Gastroesophageal sphincter (tissue), 4 donors: ENCODE measurements around the gene ADAMTS14. TPM values are rescaled to one million over a fixed set of nuclear protein-coding genes. Genes with fewer than 3 reads are reported as not detected.

Source experiments
- ATAC-seq: fragments of 150-250 bp; one replicate; pipeline ENCODE4 v1.9.1; 2016; ENCODE audit warnings: mild to moderate bottlenecking, moderate library complexity
- H3K27ac ChIP-seq, 4 donors: fragments of 200-600 bp; sonication (generic) in 3 of 4; 1 replicate in 3 of 4; 2 replicates in 1 of 4; pipeline ENCODE4 v1.5.1; 2016 to 2019
- H3K27me3 ChIP-seq: fragments of 200-600 bp; sonication (generic); one replicate; pipeline ENCODE4 v1.5.1; 2019
- H3K36me3 ChIP-seq, 2 donors: fragments of 200-600 bp; sonication (generic); one replicate each; pipeline ENCODE4 v1.5.1; 2019; ENCODE audit warnings: control low read depth in 1 of 2
- H3K4me1 ChIP-seq, 3 donors: fragments of 200-600 bp; sonication (generic); 1 replicate in 2 of 3; 2 replicates in 1 of 3; pipeline ENCODE4 v1.5.1; 2016 to 2019; ENCODE audit warnings: control low read depth in 2 of 3
- H3K4me3 ChIP-seq, 2 donors: fragments of 200-600 bp; sonication (generic); one replicate each; pipeline ENCODE4 v1.5.1; 2019; ENCODE audit warnings: mild to moderate bottlenecking in 1 of 2, moderate library complexity in 1 of 2
- H3K9me3 ChIP-seq, 3 donors: fragments of 200-600 bp; sonication (generic); one replicate each; pipeline ENCODE4 v1.5.1; 2017 to 2019; ENCODE audit warnings: control low read depth in 2 of 3
- CTCF ChIP-seq, 4 experiments: fragments of 200-600 bp in 2 of 4; fragments of 450-650 bp in 2 of 4; sonication (generic) in 1 of 4; IDR thresholded peaks; one replicate each; pipeline ENCODE4 v1.5.1; 2017 to 2019; ENCODE audit warnings: antibody characterized with exemption in 4 of 4, mild to moderate bottlenecking in 2 of 4, moderate library complexity in 2 of 4
- EP300 ChIP-seq: sonication (generic); formaldehyde crosslinking; IDR thresholded peaks from one replicate; pipeline ENCODE4 v1.6.1; 2017; ENCODE audit warnings: antibody characterized with exemption, mild to moderate bottlenecking
- POLR2A ChIP-seq, 2 donors: fragments of 450-650 bp; IDR thresholded peaks; one replicate each; pipeline ENCODE4 v1.6.1; 2017; ENCODE audit warnings: antibody characterized with exemption in 2 of 2, mild to moderate bottlenecking in 2 of 2, moderate library complexity in 1 of 2
- POLR2AphosphoS5 ChIP-seq: sonication (generic); formaldehyde crosslinking; IDR thresholded peaks from one replicate; pipeline ENCODE4 v1.6.1; 2017; ENCODE audit warnings: antibody characterized with exemption
- WGBS, 2 donors: methylation state at CpG; one replicate each; pipeline ENCODE4 v1.1.5; 2018; ENCODE audit warnings: low coverage in 1 of 2; 5-methylcytosine and 5-hydroxymethylcytosine counted together
- total RNA-seq, 4 donors: library from RNA; depleted of rRNA; stranded (reverse); fragments of >200 nt; gene quantifications; one replicate each; pipeline ENCODE4 v1.1.0, GENCODE V29; 2016

Gene ADAMTS14, protein sequence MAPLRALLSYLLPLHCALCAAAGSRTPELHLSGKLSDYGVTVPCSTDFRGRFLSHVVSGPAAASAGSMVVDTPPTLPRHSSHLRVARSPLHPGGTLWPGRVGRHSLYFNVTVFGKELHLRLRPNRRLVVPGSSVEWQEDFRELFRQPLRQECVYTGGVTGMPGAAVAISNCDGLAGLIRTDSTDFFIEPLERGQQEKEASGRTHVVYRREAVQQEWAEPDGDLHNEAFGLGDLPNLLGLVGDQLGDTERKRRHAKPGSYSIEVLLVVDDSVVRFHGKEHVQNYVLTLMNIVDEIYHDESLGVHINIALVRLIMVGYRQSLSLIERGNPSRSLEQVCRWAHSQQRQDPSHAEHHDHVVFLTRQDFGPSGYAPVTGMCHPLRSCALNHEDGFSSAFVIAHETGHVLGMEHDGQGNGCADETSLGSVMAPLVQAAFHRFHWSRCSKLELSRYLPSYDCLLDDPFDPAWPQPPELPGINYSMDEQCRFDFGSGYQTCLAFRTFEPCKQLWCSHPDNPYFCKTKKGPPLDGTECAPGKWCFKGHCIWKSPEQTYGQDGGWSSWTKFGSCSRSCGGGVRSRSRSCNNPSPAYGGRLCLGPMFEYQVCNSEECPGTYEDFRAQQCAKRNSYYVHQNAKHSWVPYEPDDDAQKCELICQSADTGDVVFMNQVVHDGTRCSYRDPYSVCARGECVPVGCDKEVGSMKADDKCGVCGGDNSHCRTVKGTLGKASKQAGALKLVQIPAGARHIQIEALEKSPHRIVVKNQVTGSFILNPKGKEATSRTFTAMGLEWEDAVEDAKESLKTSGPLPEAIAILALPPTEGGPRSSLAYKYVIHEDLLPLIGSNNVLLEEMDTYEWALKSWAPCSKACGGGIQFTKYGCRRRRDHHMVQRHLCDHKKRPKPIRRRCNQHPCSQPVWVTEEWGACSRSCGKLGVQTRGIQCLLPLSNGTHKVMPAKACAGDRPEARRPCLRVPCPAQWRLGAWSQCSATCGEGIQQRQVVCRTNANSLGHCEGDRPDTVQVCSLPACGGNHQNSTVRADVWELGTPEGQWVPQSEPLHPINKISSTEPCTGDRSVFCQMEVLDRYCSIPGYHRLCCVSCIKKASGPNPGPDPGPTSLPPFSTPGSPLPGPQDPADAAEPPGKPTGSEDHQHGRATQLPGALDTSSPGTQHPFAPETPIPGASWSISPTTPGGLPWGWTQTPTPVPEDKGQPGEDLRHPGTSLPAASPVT
- total RNA-seq = under 1 TPM in 2 of 4 donors, not detected in 2; 0.04 to 0.27 TPM

GRCh38 chr10:70672165-70673042, at the start of gene ADAMTS14:
Gene ADAMTS14, plus strand, starts transcription at chr10:70672506. Its CDS starts 297 bp downstream, at chr10:70672803.
- Histone ChIP-seq H3K4me1 (peaks cover 0 to 24% (median 11%) of the 10 kb centered on the region in 3 donors), H3K27ac (peak within 1 kb of the TSS in 1 of 4 donors; percentile 29), H3K27me3 (peaks cover 63% of the 10 kb centered on the region), H3K4me3 (peak within 1 kb of the TSS; percentile 1 to 50), H3K9me3 (no peaks in the 10 kb centered on the region), H3K36me3 (no peaks in the 10 kb centered on the region)
- 10% methylated on average over 3 of the region's 100 CpGs; no CpG with 5 or more reads in 1 of the 2 donors for WGBS, 2 donors
- no peak for TF ChIP-seq POLR2A (IDR thresholded peaks at IDR 0.05)
- TF ChIP-seq POLR2AphosphoS5 = no peak
- TF ChIP-seq EP300 = no peak
- no peak for TF ChIP-seq CTCF (IDR thresholded peaks at IDR 0.05)
- ATAC-seq = peak; percentile 59

DNA sequence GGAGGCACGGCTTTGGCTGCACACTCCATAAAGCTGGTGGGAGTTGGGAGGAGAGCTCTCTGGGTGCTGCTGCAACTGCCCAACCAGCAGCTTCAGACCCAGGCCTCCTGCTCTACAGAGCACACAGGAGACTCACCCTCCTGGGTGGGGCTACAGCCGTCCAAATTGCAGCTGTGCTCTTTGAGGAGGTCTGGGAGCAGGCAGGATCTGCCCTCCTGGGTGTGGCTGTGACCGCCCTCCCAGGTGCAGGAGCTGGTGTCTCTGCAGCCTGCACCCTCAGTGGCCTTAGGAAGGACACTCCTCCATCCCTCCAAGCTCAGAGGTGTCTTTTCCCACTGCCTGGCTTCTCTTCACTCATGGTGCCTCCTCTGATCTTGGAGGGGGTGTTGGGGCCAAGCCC, 49.8 kb upstream of the ADAMTS14 start:
- Histone ChIP-seq H3K4me1 (no peaks in the 10 kb centered on the region), H3K9me3 (peaks cover 0 to 26% (median 0%) of the 10 kb centered on the region in 3 donors), H3K4me3 (no peak overlapping the region), H3K27ac (no peak overlapping the region), H3K27me3 (peaks cover 6% of the 10 kb centered on the region), H3K36me3 (no peaks in the 10 kb centered on the region)
- no peak for TF ChIP-seq EP300
- TF ChIP-seq CTCF (IDR thresholded peaks at IDR 0.05) = no peak
- no peak for TF ChIP-seq POLR2AphosphoS5
- no peak for TF ChIP-seq POLR2A (IDR thresholded peaks at IDR 0.05)
- ATAC-seq = no peak
- no CpG with 5 or more reads among the region's 3 CpGs for WGBS, 2 donors

DNA sequence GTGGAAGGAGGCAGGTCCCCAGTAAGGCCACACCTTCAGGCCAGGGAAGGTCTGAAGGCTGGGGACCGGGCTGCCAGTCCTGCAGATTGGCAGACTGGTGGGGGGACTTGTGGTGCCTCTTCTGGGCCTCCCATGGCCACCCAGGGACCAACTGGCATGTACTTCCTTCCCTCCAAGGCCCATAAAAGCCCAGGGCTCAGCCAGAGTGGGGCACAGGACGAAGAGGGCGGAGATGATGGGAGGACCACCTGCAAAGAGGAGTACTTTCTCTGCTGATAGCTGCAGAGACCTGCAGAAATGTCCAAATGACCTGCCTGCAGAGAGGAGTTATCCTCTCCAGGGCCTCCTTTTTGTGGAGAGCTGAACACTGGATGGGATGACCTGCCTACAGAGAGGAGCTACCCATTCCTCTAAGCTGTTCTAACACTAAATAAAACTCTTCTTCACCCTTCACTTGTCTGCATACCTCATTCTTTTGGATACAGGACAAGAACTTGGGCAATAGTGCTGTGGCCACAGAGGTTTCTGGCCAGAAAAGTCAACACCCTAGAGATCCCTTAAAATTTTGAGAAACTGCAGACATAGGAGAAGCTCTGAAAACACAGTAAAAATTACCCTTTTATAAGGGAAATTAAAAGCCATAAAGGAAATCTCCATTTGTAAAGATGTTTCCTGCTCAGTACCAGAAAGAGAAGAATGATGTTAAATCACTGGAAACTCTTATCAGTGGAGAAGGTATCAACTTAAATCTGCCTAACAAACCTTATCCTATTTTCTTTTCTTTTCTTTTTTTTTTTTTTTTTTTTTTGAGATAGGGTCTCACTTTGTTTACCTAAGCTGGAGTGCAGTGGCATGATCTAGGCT, 49.1 kb upstream of the ADAMTS14 start:
- Histone ChIP-seq H3K9me3 (peaks cover 0 to 32% (median 0%) of the 10 kb centered on the region in 3 donors), H3K4me3 (no peak overlapping the region), H3K27me3 (peaks cover 6% of the 10 kb centered on the region), H3K36me3 (no peaks in the 10 kb centered on the region), H3K27ac (no peak overlapping the region), H3K4me1 (no peaks in the 10 kb centered on the region)
- TF ChIP-seq POLR2AphosphoS5 = no peak
- TF ChIP-seq EP300 = no peak
- no peak for TF ChIP-seq POLR2A (IDR thresholded peaks at IDR 0.05)
- TF ChIP-seq CTCF (IDR thresholded peaks at IDR 0.05) = no peak
- ATAC-seq = peak; percentile 46
- no CpG with 5 or more reads among the region's 3 CpGs for WGBS, 2 donors
